Adipocyte (in vitro differentiated cells): ENCODE data around the gene TAP2.
A peak's percentile ranks its signal among the peaks of the same experiment; 100 is the strongest.

Experiments
- DNase-seq: peaks from one replicate; pipeline ENCODE4 v3.0.0-alpha.2; 2015; ENCODE audit warnings: low read depth
- H3K27me3 ChIP-seq: replicated peaks from 2 replicates; pipeline ENCODE4 v1.7.0; 2013; ENCODE audit warnings: mild to moderate bottlenecking, low read length, moderate library complexity; ENCODE audit not compliant: control insufficient read depth, insufficient read depth
- H3K36me3 ChIP-seq: 2 replicates; pipeline ENCODE4 v1.7.0; 2013; ENCODE audit warnings: low read length, mild to moderate bottlenecking, moderate library complexity; ENCODE audit not compliant: control insufficient read depth, insufficient read depth, severe bottlenecking
- H3K4me1 ChIP-seq: 2 replicates; pipeline ENCODE4 v1.7.0; 2013; ENCODE audit warnings: mild to moderate bottlenecking, low read length, moderate library complexity; ENCODE audit not compliant: control insufficient read depth, insufficient read depth
- H3K4me3 ChIP-seq: 2 replicates; pipeline ENCODE4 v1.7.0; 2013; ENCODE audit warnings: mild to moderate bottlenecking, low read length, moderate library complexity
- H3K9ac ChIP-seq: 2 replicates; pipeline ENCODE4 v1.7.0; 2013; ENCODE audit warnings: mild to moderate bottlenecking, low read length, moderate library complexity
- H3K9me3 ChIP-seq: 2 replicates; pipeline ENCODE4 v1.7.0; 2013; ENCODE audit warnings: mild to moderate bottlenecking, low read length, moderate library complexity; ENCODE audit not compliant: control insufficient read depth

TAP2 gene

GRCh38 chr6:32867554-32868256 lies 29.2 kb upstream of the TAP2 start:
- H3K9me3 ChIP-seq: no peaks in the 10 kb centered on the region
- H3K36me3 ChIP-seq: no peaks in the 10 kb centered on the region
- no peak overlapping the region for H3K9ac ChIP-seq
- no peak overlapping the region for H3K4me3 ChIP-seq
- DNase-seq: no peak
- no peaks in the 10 kb centered on the region for H3K27me3 ChIP-seq
- no peaks in the 10 kb centered on the region for H3K4me1 ChIP-seq

GRCh38 chr6:32867022-32867477 lies 28.5 kb upstream of the TAP2 start:
- no peaks in the 10 kb centered on the region for H3K9me3 ChIP-seq
- no peaks in the 10 kb centered on the region for H3K36me3 ChIP-seq
- no peaks in the 10 kb centered on the region for H3K27me3 ChIP-seq
- H3K4me1 ChIP-seq: no peaks in the 10 kb centered on the region
- H3K9ac ChIP-seq: no peak overlapping the region
- no peak for DNase-seq
- no peak overlapping the region for H3K4me3 ChIP-seq

GRCh38 chr6:32865724-32866443 lies 27.3 kb upstream of the TAP2 start:
- Histone ChIP-seq H3K9ac (no peak overlapping the region), H3K27me3 (no peaks in the 10 kb centered on the region), H3K36me3 (no peaks in the 10 kb centered on the region), H3K4me3 (no peak overlapping the region), H3K4me1 (no peaks in the 10 kb centered on the region), H3K9me3 (no peaks in the 10 kb centered on the region)
- DNase-seq: no peak

- Histone ChIP-seq H3K36me3 (peaks cover 8% of the 10 kb centered on the region), H3K9me3 (no peaks in the 10 kb centered on the region), H3K27me3 (no peaks in the 10 kb centered on the region), H3K9ac (no peak overlapping the region), H3K4me1 (no peaks in the 10 kb centered on the region), H3K4me3 (no peak overlapping the region)
- no peak for DNase-seq
Observed at GRCh38 chr6:32862725-32863124, 24.2 kb upstream of the TAP2 start.

GRCh38 chr6:32860674-32861073 lies 22.1 kb upstream of the TAP2 start:
- no peaks in the 10 kb centered on the region for H3K27me3 ChIP-seq
- H3K9me3 ChIP-seq: no peaks in the 10 kb centered on the region

GRCh38 chr6:32858194-32858593 lies 19.7 kb upstream of the TAP2 start:
- Histone ChIP-seq H3K9me3 (no peaks in the 10 kb centered on the region), H3K9ac (no peak overlapping the region), H3K4me1 (peaks cover 6% of the 10 kb centered on the region), H3K36me3 (peaks cover 8% of the 10 kb centered on the region), H3K4me3 (no peak overlapping the region), H3K27me3 (no peaks in the 10 kb centered on the region)
- DNase-seq: no peak

More at GRCh38 chr6:32860674-32861073, 22.1 kb upstream of the TAP2 start:
- Histone ChIP-seq H3K36me3 (peaks cover 8% of the 10 kb centered on the region), H3K4me3 (no peak overlapping the region), H3K9ac (no peak overlapping the region), H3K4me1 (no peaks in the 10 kb centered on the region)
- DNase-seq: no peak

GRCh38 chr6:32857156-32857891 lies 18.8 kb upstream of the TAP2 start:
- no peak overlapping the region for H3K4me3 ChIP-seq
- no peak for DNase-seq
- H3K4me1 ChIP-seq: peaks cover 9% of the 10 kb centered on the region
- peaks cover 8% of the 10 kb centered on the region for H3K36me3 ChIP-seq
- H3K27me3 ChIP-seq: no peaks in the 10 kb centered on the region
- no peaks in the 10 kb centered on the region for H3K9me3 ChIP-seq
- H3K9ac ChIP-seq: no peak overlapping the region

- peaks cover 15% of the 10 kb centered on the region for H3K4me1 ChIP-seq
- H3K9me3 ChIP-seq: no peaks in the 10 kb centered on the region
- no peaks in the 10 kb centered on the region for H3K27me3 ChIP-seq
- DNase-seq: no peak
- H3K4me3 ChIP-seq: no peak overlapping the region
- H3K36me3 ChIP-seq: peaks cover 15% of the 10 kb centered on the region
- no peak overlapping the region for H3K9ac ChIP-seq
Observed at GRCh38 chr6:32855467-32856174, 17.1 kb upstream of the TAP2 start.

GRCh38 chr6:32854376-32855178 lies 16.0 kb upstream of the TAP2 start:
- H3K9me3 ChIP-seq: no peaks in the 10 kb centered on the region
- H3K36me3 ChIP-seq: peaks cover 24% of the 10 kb centered on the region
- H3K27me3 ChIP-seq: no peaks in the 10 kb centered on the region
- H3K4me1 ChIP-seq: peaks cover 15% of the 10 kb centered on the region
- H3K4me3 ChIP-seq: peak overlapping the region; percentile 93
- H3K9ac ChIP-seq: peak overlapping the region; percentile 93
- DNase-seq: peak; percentile 76

- Histone ChIP-seq H3K4me1 (peaks cover 15% of the 10 kb centered on the region), H3K36me3 (peaks cover 28% of the 10 kb centered on the region), H3K9ac (peak within 1 kb of the TSS; percentile 93), H3K27me3 (no peaks in the 10 kb centered on the region), H3K4me3 (peak within 1 kb of the TSS; percentile 93), H3K9me3 (no peaks in the 10 kb centered on the region)
- peak; percentile 97 for DNase-seq
Observed at GRCh38 chr6:32853541-32854375, 15.2 kb upstream of the TAP2 start, which contains the start of the genes PSMB9 and TAP1. TSS of gene PSMB9 (plus strand) at chr6:32854192. CDS start at chr6:32854230, 38 bp downstream. TSS of gene TAP1 (minus strand) at chr6:32853704. CDS start at chr6:32853636, 68 bp downstream.
